Measurements from ENCODE around the gene REPS2. TPM values are rescaled to one million over a fixed set of nuclear protein-coding genes. Genes with fewer than 3 reads are reported as not detected.

The REPS2 gene
- 0.38 and 0.85 TPM in 2 replicates for total RNA-seq

DNA sequence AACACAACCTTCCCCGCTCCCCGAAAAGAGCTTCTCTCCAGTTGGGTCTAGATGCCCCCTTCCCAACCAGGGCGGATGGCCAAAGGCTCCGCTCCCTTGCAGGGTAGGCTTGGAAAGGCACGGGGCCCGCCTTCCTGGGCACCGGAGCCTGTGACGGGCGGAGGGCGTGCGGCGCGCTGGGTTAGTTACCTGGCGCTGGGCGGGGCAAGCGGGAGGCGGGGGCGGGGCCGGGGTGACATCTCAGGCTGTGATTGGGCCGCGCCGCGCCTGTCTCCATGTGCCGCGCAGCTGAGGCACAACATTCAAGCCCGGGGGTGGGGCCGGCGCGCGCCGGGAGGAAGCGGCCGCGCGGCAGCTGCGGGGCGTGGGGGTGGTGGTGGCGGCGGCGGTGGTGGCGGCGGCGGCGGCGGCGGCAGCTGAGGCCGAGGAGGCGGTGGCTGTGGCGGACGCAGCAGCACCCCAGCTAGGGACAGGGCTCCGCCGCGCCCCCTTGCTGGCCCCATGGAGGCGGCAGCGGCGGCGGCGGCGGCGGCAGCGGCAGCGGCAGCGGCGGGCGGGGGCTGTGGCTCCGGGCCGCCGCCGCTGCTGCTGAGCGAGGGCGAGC, at the start of gene REPS2:
TSS of gene REPS2 (plus strand) at position 298 of the 604 bp plus-strand sequence. CDS start at position 502, 204 bp downstream.

Other genes with a start within 250 kb of the REPS2 start
- gene CTPS2, start 234.0 kb upstream of the REPS2 start, total RNA-seq, result 9.0 and 10.7 TPM in 2 replicates
- 41.0 and 53.8 TPM in 2 replicates for gene SYAP1, start 227.0 kb upstream of the REPS2 start, total RNA-seq
- 6.3 and 8.5 TPM in 2 replicates for gene TXLNG, start 160.2 kb upstream of the REPS2 start, total RNA-seq
- 61.2 and 147 TPM in 2 replicates for gene RBBP7, start 76.3 kb upstream of the REPS2 start, total RNA-seq